ENCODE measurements around the gene METAP1.
"Not testable (repeated sequence)": the region's sequence is repeated elsewhere in the genome, so short reads cannot be mapped to it uniquely, and the experiment has no call there.

The METAP1 gene

DNA sequence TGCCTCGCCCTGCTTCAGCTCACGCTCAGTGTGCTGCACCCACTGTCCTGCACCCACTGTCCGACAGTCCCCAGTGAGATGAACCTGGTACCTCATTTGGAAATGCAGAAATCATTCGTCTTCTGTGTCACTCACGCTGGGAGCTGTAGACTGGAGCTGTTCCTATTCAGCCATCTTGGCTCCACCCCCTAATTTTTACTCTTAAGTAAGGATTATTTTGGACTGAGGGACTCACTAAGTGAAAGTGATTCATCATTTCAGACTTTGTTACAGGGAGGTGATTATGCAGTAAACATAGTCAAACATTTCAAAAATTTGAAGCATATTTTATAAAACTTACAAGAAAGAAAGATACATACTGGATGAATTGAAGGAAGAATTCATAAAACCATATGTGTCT lies 104.3 kb downstream of the METAP1 start:
- not testable (repeated sequence) for DNase-seq (ENCODE audit: low read depth)

DNA sequence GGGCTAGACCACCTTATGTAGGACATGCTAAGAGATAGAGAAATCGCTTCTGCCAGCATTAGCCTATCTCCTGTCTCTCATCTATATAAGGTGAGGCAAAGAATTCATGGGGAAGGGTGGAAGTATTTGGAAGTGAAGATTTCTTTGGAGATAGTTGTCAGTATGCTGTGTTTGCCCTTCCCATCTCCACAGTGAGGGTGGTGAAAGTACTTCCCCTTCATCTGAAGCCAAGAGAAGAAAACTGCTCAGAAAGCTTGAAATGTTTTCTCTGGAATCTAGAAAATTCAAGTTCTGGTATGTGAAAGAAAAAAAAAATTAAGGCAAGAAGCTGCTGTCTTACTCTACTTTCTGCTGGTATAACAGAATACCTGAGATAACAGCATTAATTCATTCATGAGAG lies 105.4 kb downstream of the METAP1 start:
- no peak for DNase-seq (ENCODE audit: low read depth)

DNA sequence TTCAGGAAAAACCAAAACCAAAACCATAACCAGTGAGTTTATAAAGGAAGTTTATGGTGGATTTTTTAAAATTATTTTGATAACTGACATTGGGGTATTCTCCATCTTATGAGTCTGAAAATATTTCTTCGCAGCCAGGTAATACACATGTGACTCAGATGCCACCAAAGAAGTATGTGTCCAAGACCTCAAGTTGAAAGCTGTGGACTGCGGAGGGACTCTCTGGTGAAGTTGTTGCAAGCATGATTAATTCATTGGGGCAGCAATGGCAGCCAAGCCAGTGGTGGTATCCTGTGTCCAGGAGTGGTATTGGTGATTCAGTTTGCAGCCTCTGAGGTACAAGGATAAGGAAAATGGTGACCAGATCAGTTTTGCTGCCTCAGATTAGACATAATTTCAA lies 107.1 kb downstream of the METAP1 start:
- DNase-seq (ENCODE audit: low read depth), result no peak

DNA sequence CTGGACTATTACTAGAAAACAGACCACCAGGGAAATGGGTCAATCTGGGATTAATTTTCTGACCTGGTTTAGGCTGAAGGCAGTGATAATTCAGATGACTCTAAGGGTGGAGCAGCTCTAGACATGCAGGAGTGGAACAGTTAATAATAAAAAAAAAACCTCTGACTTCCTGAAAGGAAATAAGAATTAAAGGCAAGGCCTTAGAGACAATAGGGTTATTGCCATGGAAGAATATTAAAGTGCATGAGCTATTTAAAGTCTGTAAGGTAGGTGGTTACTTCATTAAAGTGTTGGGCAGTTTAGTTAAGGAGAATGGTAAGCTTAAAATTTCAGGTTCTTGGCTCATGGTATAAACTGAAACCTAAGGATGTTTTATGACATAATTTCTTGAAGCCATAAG lies 107.6 kb downstream of the METAP1 start:
- no peak for DNase-seq (ENCODE audit: low read depth)

DNA sequence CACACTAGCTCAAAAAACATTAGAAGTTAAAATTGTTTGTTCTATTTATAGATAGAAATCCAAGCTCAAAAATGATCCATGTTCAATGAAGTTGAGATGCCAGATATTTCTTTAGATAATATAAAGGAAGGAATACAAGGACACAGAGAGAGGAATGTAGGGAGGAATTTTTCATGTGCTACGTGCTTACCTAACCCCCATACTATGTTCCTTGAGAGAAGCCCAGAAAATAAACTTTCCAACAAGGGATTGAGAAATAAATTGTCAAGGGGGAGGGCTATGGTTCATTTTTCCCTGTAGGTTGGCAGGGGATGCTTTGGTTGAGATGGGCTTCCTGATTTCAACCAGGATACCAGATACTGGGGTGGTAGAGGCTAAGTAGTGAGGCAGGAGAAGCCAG lies 108.6 kb downstream of the METAP1 start:
- DNase-seq (ENCODE audit: low read depth), result no peak

DNA sequence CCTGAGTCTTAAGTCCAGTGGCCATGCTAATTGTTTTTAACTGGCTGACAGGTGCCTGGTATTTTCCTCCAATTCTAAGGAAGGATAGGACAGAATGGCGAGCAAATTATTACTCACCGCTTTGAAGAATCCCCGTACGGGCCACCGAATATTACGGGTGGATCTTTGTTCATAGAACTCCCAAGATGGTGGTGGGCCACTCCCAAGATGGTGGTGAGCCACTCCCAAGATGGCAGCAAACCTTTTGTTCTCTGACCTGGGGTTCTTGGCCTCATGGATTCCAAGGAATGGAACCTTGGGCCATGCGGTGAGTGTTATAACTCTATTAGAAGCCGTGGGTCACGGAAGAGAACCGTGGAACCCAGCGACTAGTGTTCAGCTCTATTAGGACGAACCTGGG lies 113.8 kb downstream of the METAP1 start:
- DNase-seq (ENCODE audit: low read depth), result not testable (repeated sequence)

All from T-helper 22 cell (primary cell).